GM21528 (cell line): ENCODE data around the gene PNPLA4.

Source experiments
- ATAC-seq: cut with Tn5 transposase; IDR thresholded peaks from one replicate; pipeline ENCODE4 v1.9.1; 2021; ENCODE audit warnings: mild to moderate bottlenecking, moderate library complexity; ENCODE audit not compliant: unreplicated experiment, low FRiP score

PNPLA4 gene

DNA sequence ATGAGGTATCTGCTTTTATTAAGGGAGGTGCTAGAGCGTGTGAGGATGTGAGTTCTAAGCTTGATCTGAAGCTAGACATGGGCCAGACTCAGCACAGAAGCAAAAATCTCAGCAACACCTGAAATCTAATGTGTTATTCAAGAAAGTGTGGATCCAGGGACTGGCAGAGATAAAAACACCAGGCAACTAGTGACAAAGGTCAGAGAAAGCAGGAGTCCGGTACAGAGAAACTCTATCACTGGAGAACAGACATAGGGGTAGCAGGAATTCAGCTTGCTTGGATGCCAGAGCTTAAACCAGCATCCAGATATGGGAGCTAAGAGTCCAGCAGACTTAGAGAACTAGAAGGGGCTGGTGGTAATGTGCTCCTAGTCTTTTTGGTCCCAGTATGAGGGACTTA lies 50.3 kb downstream of the PNPLA4 start:
- ATAC-seq: no peak

DNA sequence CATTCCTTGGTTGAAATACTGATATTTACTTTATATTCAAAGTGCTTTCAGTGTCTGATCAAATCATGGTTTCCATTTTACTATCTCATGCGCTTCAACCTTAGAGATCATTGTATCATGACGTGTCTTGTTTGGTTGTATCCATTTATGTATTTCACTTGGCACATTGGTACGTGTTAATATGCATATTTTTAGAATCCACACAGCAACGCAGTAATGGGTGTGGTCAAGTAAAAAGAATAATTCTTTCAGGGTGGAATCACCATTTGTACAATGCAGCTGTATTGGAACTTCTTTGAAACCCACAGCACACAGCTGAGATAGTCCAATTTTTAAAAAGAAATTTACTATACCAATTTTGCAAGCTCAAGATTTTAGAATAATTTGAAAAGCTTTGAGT lies 55.2 kb downstream of the PNPLA4 start:
- no peak for ATAC-seq

DNA sequence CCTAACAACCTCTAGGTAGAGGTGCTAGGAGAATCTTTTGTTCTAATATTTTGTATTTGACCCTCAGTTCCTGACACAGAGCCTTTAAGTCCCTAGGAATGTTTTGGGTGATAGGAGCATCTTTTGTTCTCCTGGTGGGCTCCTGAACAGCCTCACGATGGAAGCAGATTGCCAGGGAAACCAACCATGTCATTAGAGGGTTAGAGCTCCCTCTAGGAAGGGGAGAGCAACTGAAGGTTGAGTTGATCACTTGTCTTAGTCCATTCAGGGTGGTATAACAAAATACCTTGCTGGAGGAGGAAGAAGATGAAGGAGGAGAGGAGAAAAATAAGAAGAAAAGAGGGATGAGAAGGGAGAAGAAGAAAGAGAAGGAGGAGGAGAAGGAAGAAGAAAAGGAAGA lies 75.0 kb downstream of the PNPLA4 start:
- ATAC-seq: no peak
